H1 (cell line): ENCODE results near the gene DUSP2. TPM values are rescaled to one million over a fixed set of nuclear protein-coding genes. Genes with fewer than 3 reads are reported as not detected.

Experiments used
- SIN3A ChIP-seq, 2 experiments: IDR thresholded peaks in 1 of 2; conservative IDR thresholded peaks in 1 of 2; 2 replicates each; pipeline ENCODE4 v1.6.1; 2011 to 2012; ENCODE audit warnings: low read length in 2 of 2, improper control_type of control experiment in 1 of 2, low read depth in 1 of 2, mild to moderate bottlenecking in 1 of 2
- SIX5 ChIP-seq: IDR thresholded peaks from 2 replicates; pipeline ENCODE4 v1.6.1; 2011; ENCODE audit warnings: mild to moderate bottlenecking, low read depth, low read length
- SP4 ChIP-seq: IDR thresholded peaks from 2 replicates; pipeline ENCODE4 v1.6.1; 2012; ENCODE audit warnings: low read length, inconsistent platforms
- TAF1 ChIP-seq: IDR thresholded peaks from 2 replicates; pipeline ENCODE4 v1.6.1; 2011; ENCODE audit warnings: mild to moderate bottlenecking, low read depth, low read length
- TBP ChIP-seq: IDR thresholded peaks from 2 replicates; pipeline ENCODE4 v1.6.1; 2011; ENCODE audit warnings: low read depth, low read length, improper control_type of control experiment
- USF2 ChIP-seq: IDR thresholded peaks from 2 replicates; pipeline ENCODE4 v1.6.1; 2011; ENCODE audit warnings: low read length, improper control_type of control experiment
- polyA plus RNA-seq, 7 experiments: library from polyadenylated mRNA; depleted of rRNA in 3 of 7; stranded (reverse) in 5 of 7; unstranded in 2 of 7; fragments of >200 nt in 5 of 7; fragments of 200-250 nt in 2 of 7; gene quantifications; 1 replicate in 5 of 7; 2 replicates in 1 of 7; 4 replicates in 1 of 7; pipeline versions ENCODE4 v1.2.1 to v1.2.3, GENCODE V29; 2011 to 2013; ENCODE audit warnings: missing spikeins in 2 of 7, mixed read lengths in 2 of 7
- total RNA-seq: library from RNA; stranded (reverse); fragmentation: NEBNext Ultra II Directional; extraction: Animal tissue kit (Norgen Biotek cat#: 25700); gene quantifications from 2 replicates; pipeline ENCODE4 v1.2.1, GENCODE V29; 2021
- TF ChIP-seq, protein P1 (sequence below), 3 experiments: IDR thresholded peaks; 1 replicate in 2 of 3; 2 replicates in 1 of 3; pipeline versions ENCODE4 v1.5.1 to v1.6.1; 2011; ENCODE audit warnings: low read length in 3 of 3, mild to moderate bottlenecking in 3 of 3, inconsistent platforms in 2 of 3, low read depth in 1 of 3, moderate library complexity in 1 of 3; ENCODE audit not compliant: insufficient read depth in 1 of 3; ENCODE audit errors: control extremely low read depth in 1 of 3

DUSP2 gene
- total and polyA plus RNA-seq, 2 of the 8 experiments (the other 6 are each of a cell fraction or from before 2014, with no cell fraction given): 10.1 to 10.4 TPM

- peak in 1 of 2 experiments; percentile 51; a peak in 1 of 4 replicates for TF ChIP-seq SIN3A (conservative IDR thresholded peaks at IDR 0.05 in 1 of 2, IDR thresholded peaks at IDR 0.05 in 1 of 2; ENCODE audit: low read depth in 1 of 2, low read length in 2 of 2)
- no peak for TF ChIP-seq USF2
- TF ChIP-seq TAF1: 0 out of 2 replicates have a peak, but pooled peaks have one; percentile 4
- no peak for TF ChIP-seq TBP
- TF ChIP-seq SP4: no peak
- TF ChIP-seq, protein P1, sequence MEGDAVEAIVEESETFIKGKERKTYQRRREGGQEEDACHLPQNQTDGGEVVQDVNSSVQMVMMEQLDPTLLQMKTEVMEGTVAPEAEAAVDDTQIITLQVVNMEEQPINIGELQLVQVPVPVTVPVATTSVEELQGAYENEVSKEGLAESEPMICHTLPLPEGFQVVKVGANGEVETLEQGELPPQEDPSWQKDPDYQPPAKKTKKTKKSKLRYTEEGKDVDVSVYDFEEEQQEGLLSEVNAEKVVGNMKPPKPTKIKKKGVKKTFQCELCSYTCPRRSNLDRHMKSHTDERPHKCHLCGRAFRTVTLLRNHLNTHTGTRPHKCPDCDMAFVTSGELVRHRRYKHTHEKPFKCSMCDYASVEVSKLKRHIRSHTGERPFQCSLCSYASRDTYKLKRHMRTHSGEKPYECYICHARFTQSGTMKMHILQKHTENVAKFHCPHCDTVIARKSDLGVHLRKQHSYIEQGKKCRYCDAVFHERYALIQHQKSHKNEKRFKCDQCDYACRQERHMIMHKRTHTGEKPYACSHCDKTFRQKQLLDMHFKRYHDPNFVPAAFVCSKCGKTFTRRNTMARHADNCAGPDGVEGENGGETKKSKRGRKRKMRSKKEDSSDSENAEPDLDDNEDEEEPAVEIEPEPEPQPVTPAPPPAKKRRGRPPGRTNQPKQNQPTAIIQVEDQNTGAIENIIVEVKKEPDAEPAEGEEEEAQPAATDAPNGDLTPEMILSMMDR (IDR thresholded peaks at IDR 0.05; ENCODE audit: control extremely low read depth in 1 of 3, insufficient read depth in 1 of 3, low read depth in 1 of 3, low read length in 3 of 3): peak in 2 of 3 experiments; percentile 81 to 95; a peak in 3 of 4 replicates
- TF ChIP-seq SIX5: no peak
These were observed 28.2 kb downstream of the DUSP2 start (continued) for GRCh38 chr2:96116879-96117533.
